Hepatocyte (in vitro differentiated cells): ENCODE results near the gene TNNT2. TPM values are rescaled to one million over a fixed set of nuclear protein-coding genes. Genes with fewer than 3 reads are reported as not detected.

Experiments
- DNase-seq: peaks from one replicate; pipeline ENCODE4 v3.0.0-alpha.2; 2016; ENCODE audit warnings: low spot score
- H2AFZ ChIP-seq: fragments of 200-600 bp; sonication (generic); 2 replicates; pipeline ENCODE4 v1.6.0; 2016; ENCODE audit warnings: antibody characterized with exemption, mild to moderate bottlenecking
- H3K27ac ChIP-seq: fragments of 200-600 bp; sonication (generic); 2 replicates; pipeline ENCODE4 v1.5.1; 2016; ENCODE audit warnings: mild to moderate bottlenecking
- H3K27me3 ChIP-seq: fragments of 200-600 bp; sonication (generic); 2 replicates; pipeline ENCODE4 v1.6.1; 2016
- H3K36me3 ChIP-seq: fragments of 200-600 bp; sonication (generic); replicated peaks from 2 replicates; pipeline ENCODE4 v1.5.1; 2016; ENCODE audit warnings: low read depth; ENCODE audit not compliant: insufficient read depth
- H3K4me1 ChIP-seq: fragments of 200-600 bp; sonication (generic); 2 replicates; pipeline ENCODE4 v1.5.1; 2016; ENCODE audit warnings: mild to moderate bottlenecking, moderate library complexity; ENCODE audit not compliant: insufficient read depth
- H3K4me2 ChIP-seq: fragments of 200-600 bp; sonication (generic); 2 replicates; pipeline ENCODE4 v1.6.0; 2016
- H3K4me3 ChIP-seq: fragments of 200-600 bp; sonication (generic); 2 replicates; pipeline ENCODE4 v1.5.1; 2016; ENCODE audit warnings: mild to moderate bottlenecking
- H3K79me2 ChIP-seq: fragments of 200-600 bp; sonication (generic); 2 replicates; pipeline ENCODE4 v1.6.0; 2017; ENCODE audit warnings: mild to moderate bottlenecking
- H3K9me2 ChIP-seq: fragments of 200-600 bp; sonication (generic); replicated peaks from 2 replicates; pipeline ENCODE4 v1.6.0; 2017; ENCODE audit warnings: mild to moderate bottlenecking; ENCODE audit not compliant: insufficient read depth
- H3K9me3 ChIP-seq: fragments of 200-600 bp; sonication (generic); 2 replicates; pipeline ENCODE4 v1.5.1; 2016; ENCODE audit warnings: low read depth, mild to moderate bottlenecking
- H4K20me1 ChIP-seq: fragments of 200-600 bp; sonication (generic); 2 replicates; pipeline ENCODE4 v1.6.0; 2016; ENCODE audit warnings: mild to moderate bottlenecking; ENCODE audit not compliant: insufficient read depth, poor library complexity, severe bottlenecking
- EZH2 ChIP-seq: fragments of 200-600 bp; sonication (generic); IDR thresholded peaks from 2 replicates; pipeline ENCODE4 v1.6.1; 2016; ENCODE audit warnings: antibody characterized with exemption, mild to moderate bottlenecking, borderline replicate concordance
- EZH2phosphoT487 ChIP-seq: fragments of 200-600 bp; sonication (generic); IDR thresholded peaks from one replicate; pipeline ENCODE4 v1.6.1; 2018; ENCODE audit warnings: antibody characterized with exemption, mild to moderate bottlenecking, low read depth, moderate library complexity; ENCODE audit not compliant: unreplicated experiment, severe bottlenecking
- WGBS: methylation state at CpG from one replicate; pipeline ENCODE4 v1.1.6; 2016; ENCODE audit warnings: low lambda C conversion rate; ENCODE audit errors: missing lambda C conversion rate; 5-methylcytosine and 5-hydroxymethylcytosine counted together
- polyA plus RNA-seq: library from polyadenylated mRNA; unstranded; fragments of >200 nt; fragmentation: Nextera tagmentation; extraction: Ambion mirVana; gene quantifications from 2 replicates; pipeline ENCODE4 v1.2.1, GENCODE V29; 2016
- total RNA-seq: library from RNA; depleted of rRNA; stranded (reverse); fragments of >200 nt; gene quantifications from 2 replicates; pipeline ENCODE4 v1.2.3, GENCODE V29; 2014
- TF ChIP-seq, protein P1 (sequence below): fragments of 200-600 bp; sonication (generic); IDR thresholded peaks from 2 replicates; pipeline ENCODE4 v1.5.1; 2016; ENCODE audit warnings: antibody characterized with exemption, mild to moderate bottlenecking; ENCODE audit not compliant: poor library complexity

Gene TNNT2
- total and polyA plus RNA-seq, 2 experiments from 2014 or later, result 25.9 to 33.5 TPM

DNA sequence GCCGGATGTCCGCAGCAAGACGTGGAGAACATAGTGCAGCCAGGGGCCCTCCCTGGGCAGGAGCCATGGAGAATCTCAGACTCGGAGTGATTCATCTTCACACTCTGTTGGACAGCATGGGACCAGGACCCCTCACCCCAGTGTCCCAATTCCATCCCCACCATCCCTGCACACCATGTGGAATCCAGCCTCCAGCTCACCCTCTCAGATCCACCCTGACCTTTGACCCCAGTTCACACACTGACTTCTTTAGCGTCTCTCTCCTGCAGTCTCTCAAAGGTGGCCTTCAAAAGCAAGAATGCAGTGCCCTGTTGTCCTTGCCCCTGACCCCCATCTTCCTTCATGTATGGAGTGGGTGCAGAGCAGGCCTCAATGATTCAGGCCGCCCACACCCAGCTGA, 46.2 kb upstream of the TNNT2 start:
- H3K79me2 ChIP-seq, result no peaks in the 10 kb centered on the region
- no peak overlapping the region for H2AFZ ChIP-seq
- TF ChIP-seq, protein P1, sequence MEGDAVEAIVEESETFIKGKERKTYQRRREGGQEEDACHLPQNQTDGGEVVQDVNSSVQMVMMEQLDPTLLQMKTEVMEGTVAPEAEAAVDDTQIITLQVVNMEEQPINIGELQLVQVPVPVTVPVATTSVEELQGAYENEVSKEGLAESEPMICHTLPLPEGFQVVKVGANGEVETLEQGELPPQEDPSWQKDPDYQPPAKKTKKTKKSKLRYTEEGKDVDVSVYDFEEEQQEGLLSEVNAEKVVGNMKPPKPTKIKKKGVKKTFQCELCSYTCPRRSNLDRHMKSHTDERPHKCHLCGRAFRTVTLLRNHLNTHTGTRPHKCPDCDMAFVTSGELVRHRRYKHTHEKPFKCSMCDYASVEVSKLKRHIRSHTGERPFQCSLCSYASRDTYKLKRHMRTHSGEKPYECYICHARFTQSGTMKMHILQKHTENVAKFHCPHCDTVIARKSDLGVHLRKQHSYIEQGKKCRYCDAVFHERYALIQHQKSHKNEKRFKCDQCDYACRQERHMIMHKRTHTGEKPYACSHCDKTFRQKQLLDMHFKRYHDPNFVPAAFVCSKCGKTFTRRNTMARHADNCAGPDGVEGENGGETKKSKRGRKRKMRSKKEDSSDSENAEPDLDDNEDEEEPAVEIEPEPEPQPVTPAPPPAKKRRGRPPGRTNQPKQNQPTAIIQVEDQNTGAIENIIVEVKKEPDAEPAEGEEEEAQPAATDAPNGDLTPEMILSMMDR, result no peak
- TF ChIP-seq EZH2, result no peak
- no peak for TF ChIP-seq EZH2phosphoT487
- H3K4me1 ChIP-seq, result peaks cover 3% of the 10 kb centered on the region
- H4K20me1 ChIP-seq, result no peaks in the 10 kb centered on the region
- H3K4me2 ChIP-seq, result no peak overlapping the region
- no peaks in the 10 kb centered on the region for H3K36me3 ChIP-seq
- WGBS, result 92% methylated on average over 6 of the region's 6 CpGs
- no peak overlapping the region for H3K27ac ChIP-seq
- DNase-seq, result no peak
- no peaks in the 10 kb centered on the region for H3K9me3 ChIP-seq
- no peaks in the 10 kb centered on the region for H3K9me2 ChIP-seq
- no peaks in the 10 kb centered on the region for H3K27me3 ChIP-seq
- no peak overlapping the region for H3K4me3 ChIP-seq

DNA sequence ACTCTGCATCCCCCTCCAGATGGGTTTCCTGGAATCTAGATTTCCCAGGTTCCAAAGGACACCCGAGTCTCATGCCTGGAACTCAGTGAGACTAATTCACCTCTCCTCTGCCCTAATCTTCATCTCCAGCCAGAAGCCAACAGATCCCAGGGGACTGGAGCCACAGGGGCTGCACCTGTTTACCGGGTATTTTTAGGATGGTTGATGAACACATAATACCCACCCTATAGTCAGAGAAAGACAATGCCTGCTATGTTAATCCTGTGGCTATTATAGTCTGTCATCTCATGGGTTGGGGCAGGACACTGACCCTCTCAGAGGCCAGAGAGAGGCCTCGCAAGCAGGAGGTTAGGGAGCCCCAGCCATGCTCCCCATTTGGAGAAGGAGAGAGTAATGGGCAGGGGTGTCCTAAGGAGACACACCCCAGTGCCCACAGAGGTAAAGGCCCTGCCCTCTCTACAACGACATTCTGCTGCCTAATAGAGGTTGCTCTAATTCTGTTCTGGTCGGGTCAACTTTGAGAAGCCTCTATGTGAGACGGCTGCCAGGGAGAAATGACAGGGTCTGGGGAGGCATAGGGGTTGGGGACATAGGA, 45.1 kb upstream of the TNNT2 start:
- Histone ChIP-seq H3K27ac (no peak overlapping the region), H3K9me2 (no peaks in the 10 kb centered on the region), H3K36me3 (no peaks in the 10 kb centered on the region), H3K27me3 (no peaks in the 10 kb centered on the region), H3K4me1 (peaks cover 3% of the 10 kb centered on the region), H2AFZ (no peak overlapping the region), H3K9me3 (no peaks in the 10 kb centered on the region), H3K4me3 (no peak overlapping the region), H4K20me1 (no peaks in the 10 kb centered on the region), H3K79me2 (no peaks in the 10 kb centered on the region), H3K4me2 (no peak overlapping the region)
- no peak for TF ChIP-seq EZH2
- TF ChIP-seq, protein P1, result no peak
- TF ChIP-seq EZH2phosphoT487, result no peak
- DNase-seq, result no peak
- WGBS, result 84% methylated on average over 6 of the region's 6 CpGs

DNA sequence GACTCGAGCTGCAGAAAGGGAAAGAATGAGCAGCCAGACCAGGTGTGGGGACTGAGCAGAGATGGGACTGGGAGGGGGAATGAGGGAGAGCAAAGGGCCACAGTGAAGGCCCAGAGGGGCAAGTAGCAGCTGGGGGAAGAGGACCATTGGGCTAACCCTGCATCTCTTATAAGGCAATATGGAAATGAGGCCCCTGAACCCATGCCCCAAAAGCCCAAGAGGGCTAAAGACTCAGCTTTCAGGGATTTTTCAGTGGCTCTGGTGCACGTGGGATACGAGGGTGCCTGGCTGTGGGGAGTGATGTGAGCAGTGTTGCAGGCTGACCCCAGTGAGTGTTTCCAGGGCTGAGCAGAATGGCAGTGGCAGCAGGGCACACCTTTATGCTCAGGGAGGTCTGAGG, 44.5 kb upstream of the TNNT2 start:
- Histone ChIP-seq H3K4me3 (no peak overlapping the region), H2AFZ (no peak overlapping the region), H3K27ac (no peak overlapping the region), H3K9me2 (no peaks in the 10 kb centered on the region), H3K4me2 (no peak overlapping the region), H4K20me1 (no peaks in the 10 kb centered on the region), H3K9me3 (no peaks in the 10 kb centered on the region), H3K4me1 (peaks cover 3% of the 10 kb centered on the region), H3K79me2 (no peaks in the 10 kb centered on the region), H3K36me3 (no peaks in the 10 kb centered on the region), H3K27me3 (no peaks in the 10 kb centered on the region)
- WGBS, result 70% methylated on average over 3 of the region's 3 CpGs
- no peak for DNase-seq
- TF ChIP-seq EZH2phosphoT487, result no peak
- no peak for TF ChIP-seq EZH2
- TF ChIP-seq, protein P1, result no peak

DNA sequence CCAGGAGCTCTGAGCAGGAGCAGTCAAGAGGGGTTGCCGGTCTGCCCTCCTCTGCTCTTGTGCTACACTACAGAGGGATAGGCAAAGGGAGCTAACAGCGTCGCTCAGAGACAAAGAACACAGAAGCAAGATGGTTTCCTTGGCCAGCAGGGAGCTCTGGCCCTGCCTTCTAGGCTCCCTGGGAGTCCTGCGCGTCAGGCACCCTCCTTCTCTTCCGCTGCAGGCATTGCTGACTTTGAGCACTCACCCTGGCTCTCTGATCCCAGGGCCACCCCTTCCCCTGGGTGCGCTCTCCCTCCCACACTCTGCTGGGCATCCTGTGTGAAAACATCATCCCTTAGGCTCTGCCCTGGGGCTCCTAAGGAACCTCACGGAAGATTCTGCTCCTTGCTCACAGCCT, 43.6 kb upstream of the TNNT2 start:
- Histone ChIP-seq H3K4me3 (no peak overlapping the region), H3K27ac (no peak overlapping the region), H3K4me2 (no peak overlapping the region), H2AFZ (no peak overlapping the region), H3K79me2 (no peaks in the 10 kb centered on the region), H3K4me1 (peaks cover 3% of the 10 kb centered on the region), H3K9me2 (no peaks in the 10 kb centered on the region), H3K27me3 (no peaks in the 10 kb centered on the region), H4K20me1 (no peaks in the 10 kb centered on the region), H3K9me3 (no peaks in the 10 kb centered on the region), H3K36me3 (no peaks in the 10 kb centered on the region)
- 76% methylated on average over 8 of the region's 8 CpGs for WGBS
- no peak for TF ChIP-seq EZH2
- TF ChIP-seq EZH2phosphoT487, result no peak
- TF ChIP-seq, protein P1, result no peak
- DNase-seq, result no peak
